Bone marrow (tissue), 2 donors: ENCODE results near the gene GLYATL1B.
"Not testable (repeated sequence)": the region's sequence is repeated elsewhere in the genome, so short reads cannot be mapped to it uniquely, and the experiment has no call there.

ENCODE experiments used
- DNase-seq, 2 donors: peaks; one replicate each; lab custom pipeline; 2025; lab: John Stamatoyannopoulos, UW

The GLYATL1B gene

GRCh38 chr11:59095972-59096575 is 10.0 kb downstream of the GLYATL1B start:
- not testable (repeated sequence) for DNase-seq

- peak; percentile 13 to 71 for DNase-seq
Observed at GRCh38 chr11:59097113-59097708, 11.1 kb downstream of the GLYATL1B start.

DNA sequence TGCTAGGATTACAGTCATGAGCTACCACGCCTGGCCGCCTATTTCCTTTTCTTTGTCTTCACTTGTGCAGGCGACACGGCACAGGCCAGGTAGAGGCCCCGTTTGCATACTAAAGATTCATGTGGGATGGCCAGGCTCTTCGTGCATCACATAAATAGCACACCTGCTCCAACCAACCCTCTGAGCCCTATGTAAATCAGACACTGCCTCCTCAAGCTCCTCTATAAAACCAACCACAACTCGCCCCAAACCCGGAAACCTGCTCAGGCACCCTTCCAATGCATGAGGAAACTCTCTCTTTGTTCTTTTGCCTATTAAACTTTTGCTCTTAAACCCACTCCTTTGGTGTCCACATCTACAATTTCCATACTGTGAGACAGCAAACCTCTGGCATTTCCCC is 11.8 kb downstream of the GLYATL1B start:
- DNase-seq: not testable (repeated sequence)

DNA sequence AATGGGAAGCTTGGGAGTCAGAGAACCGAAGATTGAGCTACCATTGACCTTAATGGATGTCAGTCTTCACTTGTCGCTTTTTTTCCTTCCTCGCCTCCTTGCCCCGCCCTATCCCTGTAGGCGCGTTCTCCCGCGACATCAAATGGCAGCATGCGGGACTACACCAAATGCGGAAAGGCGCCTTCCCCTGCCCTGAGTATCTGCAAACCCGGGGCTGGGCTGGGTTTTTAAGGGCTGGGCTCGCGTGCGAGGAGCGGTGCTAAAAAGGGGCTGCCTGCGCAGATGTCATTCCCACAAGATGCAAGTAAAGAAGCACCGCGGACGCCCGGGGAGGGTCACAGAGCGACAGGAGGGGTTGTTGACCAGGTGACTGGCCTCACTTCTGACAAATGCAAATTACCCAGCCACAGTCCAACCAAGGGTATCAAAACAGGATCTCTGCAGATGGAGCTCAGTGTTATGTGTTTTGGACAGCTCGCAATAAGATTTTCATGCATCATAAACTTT is 16.2 kb downstream of the GLYATL1B start:
- DNase-seq: peak; percentile 26 to 74

- peak; percentile 28 to 60 for DNase-seq
Observed at GRCh38 chr11:59106363-59107336, 20.5 kb downstream of the GLYATL1B start, which contains the start of gene FAM111B. Gene FAM111B, plus strand, starts transcription at chr11:59107237. Its CDS starts 2,389 bp downstream, at chr11:59109626.

GRCh38 chr11:59107721-59108120 is 21.6 kb downstream of the GLYATL1B start:
- not testable (repeated sequence) for DNase-seq

DNA sequence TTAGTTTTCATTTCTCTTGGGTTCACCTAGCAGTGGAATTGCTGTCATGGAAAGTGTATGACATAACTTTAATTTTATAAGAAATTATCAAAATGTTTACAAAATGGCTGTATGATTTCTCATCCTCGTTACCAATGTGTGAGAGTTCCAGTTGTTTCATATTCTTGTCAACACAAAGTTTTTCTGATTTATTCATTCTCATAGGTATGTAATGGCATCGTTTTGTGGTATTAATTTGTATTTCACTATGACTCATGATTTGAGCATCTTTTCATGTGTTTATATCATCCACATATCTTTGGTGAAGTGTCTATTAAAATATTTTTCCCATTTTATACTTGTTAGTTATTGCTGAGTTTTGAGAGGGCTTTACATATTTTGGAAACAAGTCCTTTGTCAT is 26.4 kb downstream of the GLYATL1B start:
- DNase-seq: no peak

- DNase-seq: no peak
Observed at GRCh38 chr11:59114344-59114743, 28.2 kb downstream of the GLYATL1B start.

DNA sequence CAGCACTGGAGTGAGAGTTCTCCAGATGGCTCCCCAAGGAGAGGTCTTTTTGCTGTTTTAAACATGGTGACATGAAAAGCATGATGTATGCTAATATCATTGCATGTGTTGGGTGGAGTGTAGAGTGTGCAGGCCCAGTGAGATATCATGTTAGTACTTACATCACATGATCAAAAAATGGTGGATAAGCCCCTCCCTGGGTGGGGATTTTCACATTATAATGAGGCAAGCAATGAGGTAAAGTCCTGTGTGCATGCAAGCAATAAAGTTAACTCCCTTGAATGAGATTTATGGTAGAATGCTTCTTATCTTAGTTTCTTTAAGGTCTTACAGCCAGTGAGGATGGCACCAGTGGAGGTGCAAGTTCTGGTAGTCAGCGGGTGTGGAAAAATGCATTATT is 29.4 kb downstream of the GLYATL1B start:
- DNase-seq: no peak

GRCh38 chr11:59117774-59118173 is 31.7 kb downstream of the GLYATL1B start:
- DNase-seq: no peak

- no peak for DNase-seq
Observed at GRCh38 chr11:59119826-59120225, 33.7 kb downstream of the GLYATL1B start.

DNA sequence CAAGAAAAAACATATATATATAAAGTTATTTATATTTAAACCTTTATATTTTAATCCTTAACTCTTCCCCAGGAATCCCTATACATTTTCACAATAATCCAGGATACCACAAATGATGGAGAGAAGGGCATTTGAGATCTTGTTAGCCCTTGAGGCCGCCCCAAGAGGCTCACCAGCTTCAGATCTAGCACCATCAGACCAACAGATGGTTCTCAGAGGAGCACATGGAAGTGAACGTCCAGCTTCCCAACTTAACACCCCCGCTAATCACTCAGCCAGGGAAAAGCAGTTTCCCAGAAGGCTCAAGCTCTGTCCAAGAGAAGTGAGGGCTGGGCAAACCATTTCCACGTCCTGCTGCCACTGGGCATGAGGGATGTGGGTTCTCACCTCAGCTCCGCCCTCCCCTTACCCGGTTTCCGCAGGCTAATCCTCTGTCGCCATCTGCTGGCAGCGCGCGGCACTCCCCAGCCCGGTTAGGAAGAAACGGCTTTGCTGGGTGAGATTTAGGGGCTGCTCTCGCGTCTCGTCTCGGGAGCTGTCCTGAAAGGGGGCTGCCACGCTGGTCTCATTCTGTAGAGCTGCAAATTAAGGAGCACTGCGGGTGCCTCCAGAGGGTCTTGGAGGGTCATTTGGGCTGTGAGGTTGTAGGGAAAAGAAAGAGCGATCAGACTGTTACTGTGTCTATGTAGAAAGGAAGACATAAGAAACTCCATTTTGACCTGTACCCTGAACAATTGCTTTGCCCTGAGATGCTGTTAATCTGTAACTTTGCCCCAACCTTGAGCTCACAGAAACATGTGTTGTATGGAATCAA is 49.7 kb downstream of the GLYATL1B start:
- DNase-seq: peak; percentile 70 to 75

DNA sequence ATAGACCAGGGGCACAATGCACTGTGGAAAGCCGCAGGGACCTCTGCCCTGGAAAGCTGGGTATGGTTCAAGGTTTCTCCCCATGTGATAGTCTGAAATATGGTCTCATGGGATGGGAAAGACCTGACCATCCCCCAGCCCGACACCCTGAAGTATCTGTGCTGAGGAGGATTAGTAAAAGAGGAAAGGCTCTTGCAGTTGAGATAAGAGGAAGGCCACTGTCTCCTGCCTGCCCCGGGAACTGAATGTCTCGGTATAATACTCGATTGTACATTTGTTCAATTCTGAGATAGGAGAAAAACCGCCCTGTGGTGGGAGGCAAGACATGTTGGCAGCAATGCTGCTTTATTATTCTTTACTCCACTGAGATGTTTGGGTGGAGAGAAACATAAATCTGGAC is 50.4 kb downstream of the GLYATL1B start:
- DNase-seq: not testable (repeated sequence)

- DNase-seq: no peak
Observed at GRCh38 chr11:59137190-59137589, 51.1 kb downstream of the GLYATL1B start.

DNA sequence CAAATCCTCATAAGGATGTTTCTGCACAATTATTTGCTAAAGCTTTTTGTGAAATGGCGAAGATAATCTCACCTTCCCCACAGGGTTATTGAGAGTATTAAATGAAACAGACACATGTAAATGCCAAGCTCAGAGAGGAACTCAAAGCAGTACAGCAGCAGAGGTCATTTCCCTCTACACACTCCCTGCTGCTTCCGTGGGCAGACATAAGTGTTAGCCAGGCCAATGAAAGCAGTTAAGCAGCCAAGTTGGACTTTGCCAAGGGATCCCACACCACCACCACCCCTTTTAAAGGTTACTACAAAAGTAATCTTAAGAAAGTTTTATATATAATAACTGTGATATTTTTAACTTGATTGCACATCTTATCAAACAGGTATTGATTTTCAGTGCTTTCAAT is 52.5 kb downstream of the GLYATL1B start:
- no peak for DNase-seq

DNA sequence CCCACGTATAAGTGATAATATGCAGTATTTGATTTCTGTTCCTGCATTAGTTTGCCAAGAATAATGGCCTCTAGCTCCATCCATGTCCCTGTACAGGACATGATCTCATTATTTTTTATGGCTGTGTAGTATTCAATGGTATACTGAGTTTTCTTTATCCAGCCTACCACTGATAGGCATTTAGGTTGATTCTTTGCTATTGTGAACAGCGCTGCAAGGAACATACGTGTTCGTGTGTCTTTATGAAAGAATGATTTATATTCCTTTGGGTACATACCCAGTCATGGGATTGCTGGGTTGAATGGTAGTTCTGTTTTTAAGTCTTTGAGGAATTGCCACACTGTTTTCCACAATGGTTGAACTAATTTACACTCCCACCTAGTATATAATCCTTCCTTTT is 55.1 kb downstream of the GLYATL1B start:
- DNase-seq: no peak

DNA sequence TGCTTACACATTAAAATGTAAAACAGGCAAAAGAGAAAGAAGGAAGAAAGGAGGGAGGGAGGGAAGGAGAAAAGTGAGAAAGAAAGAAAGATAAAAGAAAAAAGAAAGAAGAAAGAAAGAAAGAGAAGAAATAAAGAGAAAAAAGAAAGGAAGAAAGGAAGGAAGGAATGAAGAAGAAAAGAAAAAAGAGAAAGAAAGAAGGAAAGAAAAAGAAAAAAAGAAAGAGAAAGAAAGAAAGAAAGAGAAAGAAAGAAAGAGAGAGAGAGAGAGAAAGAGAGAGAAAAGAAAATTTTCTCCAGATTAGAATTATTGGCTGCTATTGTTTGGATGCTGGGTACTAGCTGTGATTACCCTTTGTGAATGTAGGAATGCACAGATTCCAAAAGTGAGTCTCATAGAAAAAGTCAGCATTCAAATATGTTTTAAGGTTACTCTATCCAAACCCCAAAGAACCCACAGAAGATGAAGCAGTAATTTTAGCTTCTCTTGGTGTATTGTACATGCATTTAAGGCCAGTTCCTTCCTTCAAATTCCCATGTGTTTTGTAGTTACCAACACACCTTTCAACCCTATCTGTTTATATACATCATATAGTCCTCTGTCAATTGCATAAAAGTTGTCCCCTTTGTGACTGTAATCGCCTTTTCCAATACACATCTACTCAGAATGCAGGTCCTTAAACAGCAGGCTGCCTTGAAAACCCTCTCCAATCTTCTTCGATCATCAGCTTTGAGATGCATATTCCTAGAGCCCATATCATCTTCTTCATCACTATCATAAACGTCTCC is 55.8 kb downstream of the GLYATL1B start:
- DNase-seq: no peak

DNA sequence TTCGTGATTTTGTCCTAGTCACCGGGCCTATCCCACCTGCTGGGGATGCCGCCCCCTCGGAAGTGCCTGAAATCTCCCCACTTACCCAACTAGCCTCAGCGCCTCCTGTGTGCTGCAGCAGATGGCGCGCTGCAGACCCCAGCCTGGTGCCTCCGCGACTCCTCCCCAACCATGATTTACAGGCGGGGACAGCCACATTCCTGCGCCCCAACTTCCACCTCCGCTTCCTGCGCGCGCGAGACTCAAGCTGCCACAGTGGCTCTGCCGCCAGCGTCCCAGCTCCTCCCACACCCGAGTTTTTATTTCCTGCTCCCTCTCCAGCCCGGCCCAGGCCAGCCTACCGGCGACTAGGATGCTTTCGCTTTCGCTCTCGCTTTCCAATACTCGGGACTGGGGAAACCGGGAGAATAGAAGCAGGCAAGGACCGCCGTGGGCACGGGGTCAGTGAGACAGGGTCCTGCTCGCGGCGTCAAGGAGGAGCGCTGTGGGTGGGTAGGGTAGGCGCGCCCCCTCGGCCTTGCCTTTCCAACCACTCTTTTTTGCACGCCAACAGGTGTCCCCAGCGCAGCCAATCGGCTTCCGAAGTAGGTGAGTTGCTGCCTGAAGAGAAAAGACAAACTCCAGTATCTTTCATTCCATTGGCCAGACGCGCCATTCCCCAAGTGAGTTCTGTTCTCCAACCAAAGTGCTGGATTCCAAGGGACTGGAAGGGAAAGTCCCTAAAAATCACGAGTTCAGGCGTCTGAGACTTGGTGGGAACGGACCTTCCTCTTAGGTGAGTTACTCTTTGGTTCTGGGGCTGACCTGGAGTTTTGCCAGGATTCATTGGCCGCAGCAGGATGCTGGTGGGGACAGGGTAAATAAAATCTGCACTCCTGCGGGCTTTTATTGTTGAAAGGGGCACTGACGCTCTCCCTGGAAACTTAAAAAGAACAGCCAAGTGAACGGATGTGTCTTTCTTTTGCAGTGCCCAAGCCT is 56.7 kb downstream of the GLYATL1B start, which contains the start of gene FAM111A:
Gene FAM111A, plus strand, starts transcription at position 327 of the 978 bp plus-strand sequence. CDS start 6,017 bp downstream, outside the sequence.
- DNase-seq: peak; percentile 59 to 97

DNA sequence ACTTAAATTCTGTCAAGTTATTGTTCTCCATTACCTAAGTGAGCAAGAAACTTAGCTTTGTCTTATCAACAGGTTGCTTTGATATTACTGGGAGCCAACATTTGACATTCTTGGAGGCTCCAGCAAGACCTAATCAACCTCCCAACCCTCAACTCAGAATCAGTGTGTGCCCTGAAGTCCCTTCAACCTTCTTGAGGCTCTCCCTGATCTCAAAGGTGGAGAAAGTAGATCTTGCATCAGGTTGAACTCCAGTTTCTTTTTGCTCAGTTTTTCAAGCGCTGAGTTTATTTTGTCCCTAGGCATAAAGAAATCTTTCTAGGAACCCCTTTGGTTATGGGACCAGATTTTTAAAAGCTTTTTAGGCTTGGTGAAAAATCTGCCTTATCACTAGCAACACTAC is 58.0 kb downstream of the GLYATL1B start:
- DNase-seq: no peak
